NCI-H1930 (cell line): ENCODE results near the gene E2F4.

Experiments used
- DNase-seq, 2 experiments: peaks; one replicate each; lab custom pipeline; 2025; lab: John Stamatoyannopoulos, UW

E2F4 gene

GRCh38 chr16:67190448-67191399, 1.2 kb upstream of the E2F4 start:
- no peak for DNase-seq

GRCh38 chr16:67191411-67191994, 452 bp upstream of the E2F4 start:
- no peak for DNase-seq

GRCh38 chr16:67192781-67193361, 916 bp downstream of the E2F4 start:
- no peak for DNase-seq

- no peak for DNase-seq
Observed at GRCh38 chr16:67193536-67193935, 1.6 kb downstream of the E2F4 start.

GRCh38 chr16:67194260-67194659, 2.3 kb downstream of the E2F4 start:
- DNase-seq = no peak

DNA sequence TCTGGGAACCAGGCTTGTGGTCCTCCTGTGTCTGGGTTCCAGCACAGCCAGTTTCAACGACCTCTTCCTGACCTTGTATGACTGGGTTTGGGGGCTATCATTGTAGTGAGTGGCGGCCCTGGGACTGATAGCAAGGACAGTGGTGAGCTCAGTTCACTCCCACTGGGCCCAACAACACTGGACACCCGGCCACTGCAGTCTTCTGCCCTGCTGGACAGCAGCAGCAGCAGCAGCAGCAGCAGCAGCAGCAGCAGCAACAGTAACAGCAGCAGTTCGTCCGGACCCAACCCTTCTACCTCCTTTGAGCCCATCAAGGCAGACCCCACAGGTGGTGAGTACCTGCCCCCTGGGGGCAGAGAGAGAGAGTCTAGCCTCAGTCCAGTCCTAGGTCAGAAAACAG, 3.7 kb downstream of the E2F4 start:
- DNase-seq = no peak

DNA sequence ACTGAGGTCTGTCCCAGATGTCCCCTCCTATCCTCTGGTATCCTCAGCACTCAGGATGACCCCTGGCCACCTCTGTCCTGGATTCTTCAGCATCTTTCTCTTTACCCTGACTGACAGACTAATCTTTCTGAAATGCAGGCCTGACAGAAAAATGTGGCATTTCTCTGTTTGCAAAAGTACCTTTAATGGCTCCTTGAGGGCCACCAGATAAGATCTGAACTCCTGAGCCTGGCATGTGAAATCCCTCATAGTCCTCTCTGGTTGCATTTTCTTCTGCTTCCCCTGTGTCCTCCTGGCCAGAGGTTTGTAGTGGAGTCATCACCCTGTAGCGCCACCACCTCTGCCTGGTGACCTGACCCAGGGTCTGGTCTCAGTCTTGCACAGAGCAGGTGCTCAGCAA, 4.9 kb downstream of the E2F4 start:
- DNase-seq = no peak

DNA sequence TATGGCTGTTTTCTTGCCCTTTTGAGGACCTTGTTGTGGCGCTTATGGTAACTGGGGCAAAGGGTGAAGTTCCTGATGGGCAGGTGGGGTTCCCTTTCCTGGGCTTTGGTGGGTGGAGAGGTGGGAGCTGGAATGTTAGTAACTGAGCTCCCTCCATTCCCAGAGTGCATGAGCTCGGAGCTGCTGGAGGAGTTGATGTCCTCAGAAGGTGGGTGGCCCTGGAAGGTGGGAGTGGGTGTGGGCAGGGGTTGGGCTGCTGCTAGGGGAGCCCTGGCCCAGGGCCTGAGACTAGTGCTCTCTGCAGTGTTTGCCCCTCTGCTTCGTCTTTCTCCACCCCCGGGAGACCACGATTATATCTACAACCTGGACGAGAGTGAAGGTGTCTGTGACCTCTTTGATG, 5.7 kb downstream of the E2F4 start:
- no peak for DNase-seq

- no peak for DNase-seq
Observed at GRCh38 chr16:67198238-67198734, 6.3 kb downstream of the E2F4 start.

DNA sequence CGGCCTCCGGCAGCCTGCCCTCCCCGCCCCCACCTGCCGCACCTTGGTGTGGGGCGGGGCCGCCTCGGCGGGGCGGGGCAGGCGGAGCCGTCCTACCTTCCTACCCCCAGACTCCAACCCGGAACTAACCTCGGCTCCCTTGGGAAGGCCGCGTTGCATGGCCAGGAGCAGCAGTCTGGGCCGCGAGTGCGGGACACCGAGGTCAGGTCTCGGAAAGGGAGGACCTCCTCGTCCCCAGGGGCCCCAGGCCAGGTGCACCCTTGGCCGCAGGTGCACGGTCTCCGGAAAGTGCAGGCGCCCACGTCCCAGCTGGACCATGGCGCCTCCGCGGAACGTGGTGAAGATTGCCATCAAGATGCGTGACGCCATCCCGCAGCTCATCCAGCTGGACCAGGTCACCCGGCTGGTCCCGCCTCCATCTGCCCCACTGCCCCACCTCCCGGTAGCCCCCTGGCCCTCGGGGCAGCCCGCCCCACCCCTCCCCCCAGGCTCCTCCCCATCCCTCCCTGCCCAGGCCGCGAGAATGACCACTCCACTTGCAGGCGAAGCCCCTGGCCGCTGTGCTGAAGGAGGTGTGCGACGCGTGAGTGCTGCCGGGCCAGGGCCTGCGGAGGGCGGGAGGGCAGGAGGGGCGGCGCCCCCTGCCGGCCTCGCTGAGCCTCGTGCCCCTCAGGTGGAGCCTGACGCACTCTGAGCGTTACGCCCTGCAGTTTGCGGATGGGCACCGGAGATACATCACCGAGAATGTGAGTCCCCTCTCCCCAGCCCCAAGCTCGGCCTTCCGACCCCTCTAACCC, 7.3 kb downstream of the E2F4 start, which contains the start of gene ELMO3:
TSS of gene ELMO3 (plus strand) at position 121 of the 797 bp plus-strand sequence. CDS start at position 317, 196 bp downstream.
- peak in 1 of 2 experiments; percentile 39 for DNase-seq

DNA sequence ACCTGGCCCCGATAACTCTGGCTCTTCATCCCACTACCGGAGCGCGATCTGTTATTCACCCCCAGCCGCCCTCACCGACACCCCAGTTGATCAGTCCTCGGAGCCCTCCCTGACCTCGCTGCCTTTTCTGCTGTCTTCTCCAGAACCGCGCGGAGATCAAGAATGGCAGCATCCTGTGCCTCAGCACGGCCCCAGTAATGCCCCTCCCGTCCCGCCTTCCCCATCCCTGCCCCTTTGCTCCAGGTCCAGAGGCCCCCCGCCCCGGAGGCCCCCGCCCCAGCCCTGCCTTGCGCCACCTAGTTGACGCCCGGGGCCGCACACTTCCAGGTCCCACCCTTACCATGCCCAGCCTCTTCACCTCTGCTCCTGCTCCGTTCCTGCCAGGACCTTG, 7.8 kb downstream of the E2F4 start:
- no peak for DNase-seq

DNA sequence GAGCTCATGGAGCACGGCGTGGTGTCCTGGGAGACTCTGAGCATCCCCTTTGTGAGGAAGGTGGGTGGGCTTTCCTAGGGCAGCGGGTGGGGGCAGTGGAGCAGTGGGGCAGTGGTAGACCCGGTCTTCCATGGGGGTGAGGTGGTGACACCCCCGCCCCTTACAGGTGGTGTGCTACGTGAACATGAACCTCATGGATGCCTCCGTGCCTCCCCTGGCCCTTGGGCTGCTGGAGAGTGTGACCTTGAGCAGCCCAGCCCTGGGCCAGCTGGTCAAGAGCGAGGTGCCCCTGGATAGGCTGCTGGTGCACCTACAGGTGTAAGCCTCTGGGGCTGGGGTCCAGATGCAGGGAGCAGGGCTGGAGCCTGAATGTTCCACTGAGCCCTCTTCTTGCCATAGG, 8.5 kb downstream of the E2F4 start:
- no peak for DNase-seq

- no peak for DNase-seq
Observed at GRCh38 chr16:67201411-67202345, 9.7 kb downstream of the E2F4 start.

GRCh38 chr16:67202426-67202825, 10.5 kb downstream of the E2F4 start:
- DNase-seq = no peak

DNA sequence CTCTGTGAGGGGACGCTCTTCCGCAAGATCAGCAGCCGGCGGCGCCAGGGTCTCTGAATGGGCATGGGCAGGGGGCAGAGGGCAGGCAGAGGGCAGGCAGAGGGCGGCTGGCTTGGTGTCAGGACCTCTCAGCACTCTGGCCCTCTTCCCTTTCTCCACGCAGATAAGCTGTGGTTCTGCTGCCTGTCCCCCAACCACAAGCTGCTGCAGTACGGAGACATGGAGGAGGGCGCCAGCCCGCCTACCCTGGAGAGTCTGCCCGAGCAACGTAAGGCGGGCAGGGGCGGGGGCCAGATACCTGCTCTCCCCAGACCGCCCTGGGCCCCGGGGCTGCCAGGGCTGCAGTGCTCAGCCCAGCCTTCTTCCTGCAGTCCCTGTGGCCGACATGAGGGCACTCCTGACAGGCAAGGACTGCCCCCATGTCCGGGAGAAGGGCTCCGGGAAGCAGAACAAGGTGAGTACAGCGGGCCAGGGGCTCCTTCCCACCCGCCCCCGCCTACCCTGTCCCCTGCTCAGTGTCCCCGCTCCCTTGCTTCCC, 11.1 kb downstream of the E2F4 start:
- DNase-seq = no peak

- no peak for DNase-seq
Observed at GRCh38 chr16:67204076-67204475, 12.1 kb downstream of the E2F4 start.

GRCh38 chr16:67206129-67206837, 14.3 kb downstream of the E2F4 start:
- DNase-seq = no peak

DNA sequence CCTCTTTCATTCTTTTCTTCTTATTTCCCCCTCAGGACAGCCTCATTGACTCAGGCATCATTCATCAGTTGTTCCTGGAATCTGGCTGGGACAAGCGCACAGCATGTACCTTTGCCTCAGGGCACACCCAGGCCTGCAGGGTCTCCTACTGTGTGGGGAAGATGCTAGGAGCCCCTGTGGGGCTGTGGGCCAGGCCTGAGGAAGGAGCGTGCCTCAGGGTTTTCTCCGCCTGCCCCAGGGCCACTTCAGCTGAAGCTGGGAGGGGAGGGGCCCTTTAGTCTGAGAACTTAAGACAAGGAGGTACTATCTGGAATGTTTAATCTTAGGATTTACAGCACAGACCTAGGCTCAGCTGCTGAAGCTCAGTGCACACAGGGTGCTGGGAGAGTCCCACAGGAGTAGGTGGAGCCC, 14.9 kb downstream of the E2F4 start:
- DNase-seq = no peak

DNA sequence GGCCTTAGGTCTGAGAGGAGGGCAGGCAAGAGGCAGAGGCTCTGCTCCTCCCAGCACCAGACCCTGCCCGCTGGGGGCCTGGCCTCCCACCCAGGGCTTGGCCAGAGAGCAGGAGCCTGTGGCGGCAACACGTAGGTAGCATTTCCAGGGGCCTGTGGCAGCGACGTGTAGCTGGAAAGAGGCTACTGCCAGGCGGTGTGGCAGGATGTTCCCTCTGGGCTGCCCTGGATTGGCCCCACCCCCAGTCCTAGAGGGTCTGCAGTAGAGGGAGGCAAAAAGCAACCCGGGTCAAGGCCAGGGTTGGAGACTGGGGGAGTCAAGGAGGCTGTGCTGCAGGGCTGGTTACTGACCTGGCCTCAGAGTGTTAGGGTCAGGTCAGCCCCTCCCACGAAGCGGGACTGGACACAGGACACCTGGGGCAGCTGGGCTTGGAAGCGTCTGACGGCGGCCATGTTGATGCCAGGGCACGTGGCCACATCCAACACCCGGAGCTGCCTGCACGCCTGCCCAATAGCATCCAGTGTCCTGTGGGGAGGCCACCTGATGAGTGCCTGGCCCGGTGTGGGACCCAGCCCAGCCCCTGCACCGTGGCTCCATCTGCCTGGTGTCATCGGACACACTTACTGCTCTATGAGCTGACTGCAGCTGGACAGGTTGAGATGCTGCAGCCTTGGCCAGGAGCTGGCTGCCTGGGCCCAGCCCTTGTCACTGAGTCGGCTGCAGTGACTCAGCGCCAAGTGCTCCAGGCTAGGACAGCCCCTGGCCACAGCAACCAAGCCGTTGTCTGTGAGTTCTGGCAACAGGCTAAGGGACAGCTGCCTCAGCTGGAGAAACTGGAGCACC, 15.5 kb downstream of the E2F4 start:
- DNase-seq = no peak
